Heart left ventricle (tissue), 13 donors: Measurements from ENCODE around the gene HSH2D.

ENCODE experiments used
- CTCF ChIP-seq, 12 donors: fragments of 200-600 bp; sonication (generic) in 4 of 12; IDR thresholded peaks; one replicate each; pipeline versions ENCODE4 v1.5.0 to v1.8.0; 2018 to 2022; ENCODE audit warnings: antibody characterized with exemption in 12 of 12, mild to moderate bottlenecking in 5 of 12
- POLR2A ChIP-seq, 2 donors: fragments of 450-650 bp; IDR thresholded peaks; one replicate each; pipeline ENCODE4 v1.6.1; 2017; ENCODE audit warnings: antibody characterized with exemption in 2 of 2, mild to moderate bottlenecking in 2 of 2, moderate library complexity in 2 of 2
- donor health status: ischemic (EF 13 %, LVEDD 7.1; RV severe dilation, severe dysfunction).
- donor health status: DM: no; HTN: yes; CAD: no.
- donor health status: DM: no; HTN: no; CAD: no.
- donor health status: ischemic (EF 25% LVEDD 6.9; RV normal size, moderate dysfunction).
- donor health status: ischemic (EF 25% LVEDD 5.7; RV mildly dilated, moderate dysfunction).
- donor health status: ischemic (EF 35%, LVEDD 5.7; RV mildly dilated, moderate dysfunction).
- donor health status: nonischemic (EF 11% LVEDD 7.7; RV severe dilation, severe dysfunction).
- donor health status: DM: yes; HTN: yes; CAD: no.
- donor health status: PGD.
- donor health status: ischemic (EF 29% LVEDD 5.4; RV normal size, mild dysfunction).
- donor health status: nonischemic (EF 23%, LVEDD 6.1; RV moderate dilation, normal function).

- TF ChIP-seq CTCF (IDR thresholded peaks at IDR 0.05) (no peak), POLR2A (IDR thresholded peaks at IDR 0.05) (no peak)
These were observed 63.6 kb downstream of the HSH2D start for GRCh38 chr19:16207063-16207462.
